SK-N-SH (cell line): Measurements from ENCODE around the gene CFAP299. TPM values are rescaled to one million over a fixed set of nuclear protein-coding genes. Genes with fewer than 3 reads are reported as not detected.
A peak's percentile ranks its signal among the peaks of the same experiment; 100 is the strongest.

ENCODE experiments used
- CTCF ChIA-PET: fragments of 300-600, 350-600 bp; formaldehyde crosslinking; extraction: SDS; loops from one replicate; lab custom pipeline; 2021; lab: Yijun Ruan, JAX
- POLR2A ChIA-PET: fragments of 350-600 bp; sonication (Branson Sonifier 250); formaldehyde crosslinking; extraction: SDS; loops from one replicate; lab custom pipeline; 2020; ENCODE audit warnings: antibody characterized with exemption, inconsistent platforms; lab: Yijun Ruan, JAX
- DNase-seq: peaks from one replicate; pipeline ENCODE4 v3.0.0; 2012
- H2AFZ ChIP-seq: fragments of 200-600 bp; sonication (generic); 2 replicates; pipeline ENCODE4 v1.8.1; 2016; ENCODE audit warnings: antibody characterized with exemption, mild to moderate bottlenecking, low read depth
- H3F3A ChIP-seq: fragments of 200-600 bp; sonication (generic); replicated peaks from 2 replicates; pipeline ENCODE3; 2016; ENCODE audit warnings: antibody characterized with exemption, mild to moderate bottlenecking; ENCODE audit not compliant: insufficient read depth
- H3K27ac ChIP-seq, 2 experiments: fragments of 200-500 bp in 1 of 2; fragments of 200-600 bp in 1 of 2; sonication (Bioruptor generic) in 1 of 2; sonication (generic), shearing (Covaris generic) in 1 of 2; 2 replicates each; pipeline versions ENCODE4 v1.5.1 to v1.6.1; 2014 to 2016; ENCODE audit warnings: low read depth in 2 of 2, inconsistent platforms in 1 of 2, low read length in 1 of 2, mild to moderate bottlenecking in 1 of 2, mixed read lengths in 1 of 2
- H3K27me3 ChIP-seq: fragments of 200-600 bp; sonication (generic), shearing (Covaris generic); 2 replicates; pipeline ENCODE4 v1.6.1; 2016; ENCODE audit warnings: mixed run types; ENCODE audit not compliant: insufficient read depth
- H3K36me3 ChIP-seq, 2 experiments: fragments of 200-500 bp in 1 of 2; fragments of 200-600 bp in 1 of 2; sonication (Bioruptor generic) in 1 of 2; sonication (generic) in 1 of 2; replicated peaks in 1 of 2; 2 replicates each; pipeline versions ENCODE3 to v1.5.1; 2014 to 2016; ENCODE audit warnings: low read length in 1 of 2, mild to moderate bottlenecking in 1 of 2; ENCODE audit not compliant: insufficient read depth in 2 of 2, control insufficient read depth in 1 of 2
- H3K4me1 ChIP-seq, 2 experiments: fragments of 200-500 bp in 1 of 2; fragments of 200-600 bp in 1 of 2; sonication (Bioruptor generic) in 1 of 2; sonication (generic), shearing (Covaris generic) in 1 of 2; 2 replicates each; pipeline versions ENCODE4 v1.5.1 to v1.6.1; 2014 to 2016; ENCODE audit warnings: low read depth in 1 of 2, low read length in 1 of 2, mixed run types in 1 of 2; ENCODE audit not compliant: insufficient read depth in 2 of 2, control insufficient read depth in 1 of 2
- H3K4me2 ChIP-seq: fragments of 200-600 bp; sonication (generic), shearing (Covaris generic); 2 replicates; pipeline ENCODE4 v1.6.1; 2017; ENCODE audit warnings: mixed run types
- H3K4me3 ChIP-seq, 2 experiments: fragments of 200-500 bp in 1 of 2; fragments of 200-600 bp in 1 of 2; sonication (Bioruptor generic) in 1 of 2; sonication (generic), shearing (Covaris generic) in 1 of 2; 2 replicates each; pipeline versions ENCODE4 v1.5.1 to v1.8.1; 2014 to 2016; ENCODE audit warnings: low read depth in 2 of 2, inconsistent platforms in 1 of 2, low read length in 1 of 2, mild to moderate bottlenecking in 1 of 2, mixed read lengths in 1 of 2, moderate library complexity in 1 of 2
- H3K79me2 ChIP-seq: fragments of 200-600 bp; sonication (generic); 2 replicates; pipeline ENCODE4 v1.8.1; 2017; ENCODE audit warnings: mild to moderate bottlenecking; ENCODE audit not compliant: insufficient read depth
- H3K9ac ChIP-seq: fragments of 200-600 bp; sonication (generic); 2 replicates; pipeline ENCODE4 v1.6.1; 2017; ENCODE audit warnings: mixed run types
- H3K9me2 ChIP-seq: fragments of 200-600 bp; sonication (generic); 2 replicates; pipeline ENCODE4 v1.6.1; 2017; ENCODE audit warnings: mixed run types
- H3K9me3 ChIP-seq: fragments of 200-600 bp; sonication (generic); 2 replicates; pipeline ENCODE4 v1.6.1; 2017; ENCODE audit warnings: mixed run types, mild to moderate bottlenecking, moderate library complexity
- H4K20me1 ChIP-seq: fragments of 200-600 bp; sonication (generic); 2 replicates; pipeline ENCODE4 v1.6.1; 2017; ENCODE audit warnings: mild to moderate bottlenecking, mixed run types; ENCODE audit not compliant: insufficient read depth
- FOSL2 ChIP-seq: IDR thresholded peaks from 2 replicates; pipeline ENCODE4 v1.4.0; 2012; ENCODE audit warnings: low read depth, mild to moderate bottlenecking, moderate library complexity, borderline replicate concordance
- JUND ChIP-seq: IDR thresholded peaks from 2 replicates; pipeline ENCODE4 v1.4.0; 2012
- MAX ChIP-seq: IDR thresholded peaks from 2 replicates; pipeline ENCODE4 v1.4.0; 2012; ENCODE audit warnings: low read depth
- NFIC ChIP-seq: IDR thresholded peaks from 2 replicates; pipeline ENCODE4 v1.4.0; 2012; ENCODE audit warnings: borderline replicate concordance
- PBX3 ChIP-seq: IDR thresholded peaks from 2 replicates; pipeline ENCODE4; 2012
- RXRA ChIP-seq: IDR thresholded peaks from 2 replicates; pipeline ENCODE4 v1.4.0; 2012; ENCODE audit warnings: low read depth, mild to moderate bottlenecking, borderline replicate concordance
- SIN3A ChIP-seq: IDR thresholded peaks from 2 replicates; pipeline ENCODE4 v1.6.1; 2012; ENCODE audit warnings: low read depth, mild to moderate bottlenecking, low read length, moderate library complexity, borderline replicate concordance
- TCF12 ChIP-seq: IDR thresholded peaks from 2 replicates; pipeline ENCODE4 v1.4.0; 2012
- WGBS: methylation state at CpG from one replicate; pipeline ENCODE4 v1.1.6; 2017; ENCODE audit warnings: low lambda C conversion rate; 5-methylcytosine and 5-hydroxymethylcytosine counted together
- polyA plus RNA-seq, 3 experiments: library from polyadenylated mRNA; depleted of rRNA; stranded (reverse); fragments of >200 nt; gene quantifications; 2 replicates each; pipeline ENCODE4 v1.2.3, GENCODE V29; 2012
- TF ChIP-seq, protein P1 (sequence below): IDR thresholded peaks from 2 replicates; pipeline ENCODE4 v1.6.1; 2012; ENCODE audit warnings: mild to moderate bottlenecking, low read depth, low read length, moderate library complexity
- TF ChIP-seq, protein P2 (sequence below): fragments of 200-600 bp; sonication (generic); IDR thresholded peaks from 2 replicates; pipeline ENCODE4 v1.6.1; 2017; ENCODE audit warnings: antibody characterized with exemption, mild to moderate bottlenecking, moderate library complexity

CFAP299 gene
- polyA plus RNA-seq, 1 of the 3 experiments (the other 2 are of a cell fraction), result 1.2 TPM

DNA sequence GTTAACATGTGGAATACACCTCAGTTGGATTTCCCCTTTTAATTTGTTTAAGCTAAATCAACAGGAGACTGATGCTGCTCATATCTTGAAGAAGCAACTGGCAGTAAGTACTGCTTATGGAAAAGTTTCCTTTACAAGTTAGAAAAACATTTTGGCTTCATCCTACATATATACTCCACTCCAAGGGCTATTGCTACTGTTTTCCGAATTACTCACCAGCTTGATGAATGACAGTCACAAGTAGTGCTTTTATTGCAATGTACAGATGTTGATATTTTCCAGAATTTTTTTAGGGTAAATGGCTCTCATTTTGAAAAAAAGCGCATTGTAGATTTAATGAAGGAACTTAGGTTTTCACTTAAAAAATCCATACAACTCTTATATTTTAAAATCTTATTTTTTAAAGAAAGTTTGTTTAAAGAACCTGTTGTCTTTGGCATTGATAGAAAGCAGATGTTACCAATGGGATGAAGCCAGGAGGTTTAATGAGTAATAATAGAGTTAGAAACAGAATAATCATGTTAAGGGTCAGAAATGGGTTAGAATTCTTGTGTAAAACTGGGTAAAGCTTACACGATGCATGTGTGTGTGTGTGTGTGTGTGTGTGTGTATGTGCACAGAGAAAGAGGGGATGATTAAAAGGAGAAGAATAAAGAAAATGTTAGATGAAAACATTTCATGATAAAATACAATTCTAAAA lies 272.9 kb downstream of the CFAP299 start:
- Histone ChIP-seq H4K20me1 (no peaks in the 10 kb centered on the region), H3K9me3 (no peaks in the 10 kb centered on the region), H3K27me3 (no peaks in the 10 kb centered on the region), H3K9me2 (no peaks in the 10 kb centered on the region), H2AFZ (no peak overlapping the region), H3F3A (peaks cover 11% of the 10 kb centered on the region), H3K4me2 (no peak overlapping the region), H3K9ac (no peak overlapping the region), H3K4me3 (no peak overlapping the region), H3K4me1 (no peaks in the 10 kb centered on the region; a peak in 2 of 4 replicates), H3K27ac (0 out of 4 replicates have a peak overlapping the region, but pooled peaks of 1 of the 2 experiments have one; percentile 12), H3K36me3 (no peaks in the 10 kb centered on the region), H3K79me2 (no peaks in the 10 kb centered on the region)
- DNase-seq, result no peak
- 12% methylated on average over 3 of the region's 3 CpGs for WGBS
- POLR2A ChIA-PET, result no interaction called here
- TF ChIP-seq NFIC, result peak; percentile 38; the same call in 1 of the 2 replicates
- TF ChIP-seq JUND, result no peak; the same call in 1 of the 2 replicates
- 0 out of 2 replicates have a peak, but pooled peaks have one; percentile 16 for TF ChIP-seq RXRA
- TF ChIP-seq TCF12, result peak; percentile 90
- TF ChIP-seq PBX3, result peak; percentile 71
- peak; percentile 2; the same call in 1 of the 2 replicates for TF ChIP-seq FOSL2
- CTCF ChIA-PET, result no interaction called here

GRCh38 chr4:80610199-80610598 lies 274.7 kb downstream of the CFAP299 start:
- Histone ChIP-seq H3K27ac (no peak overlapping the region), H3K4me2 (no peak overlapping the region), H3F3A (peaks cover 5% of the 10 kb centered on the region), H3K79me2 (no peaks in the 10 kb centered on the region), H3K36me3 (no peaks in the 10 kb centered on the region), H4K20me1 (no peaks in the 10 kb centered on the region), H3K4me1 (no peaks in the 10 kb centered on the region; a peak in 2 of 4 replicates), H3K4me3 (no peak overlapping the region)
- CTCF ChIA-PET, result no interaction called here
- TF ChIP-seq, protein P1, sequence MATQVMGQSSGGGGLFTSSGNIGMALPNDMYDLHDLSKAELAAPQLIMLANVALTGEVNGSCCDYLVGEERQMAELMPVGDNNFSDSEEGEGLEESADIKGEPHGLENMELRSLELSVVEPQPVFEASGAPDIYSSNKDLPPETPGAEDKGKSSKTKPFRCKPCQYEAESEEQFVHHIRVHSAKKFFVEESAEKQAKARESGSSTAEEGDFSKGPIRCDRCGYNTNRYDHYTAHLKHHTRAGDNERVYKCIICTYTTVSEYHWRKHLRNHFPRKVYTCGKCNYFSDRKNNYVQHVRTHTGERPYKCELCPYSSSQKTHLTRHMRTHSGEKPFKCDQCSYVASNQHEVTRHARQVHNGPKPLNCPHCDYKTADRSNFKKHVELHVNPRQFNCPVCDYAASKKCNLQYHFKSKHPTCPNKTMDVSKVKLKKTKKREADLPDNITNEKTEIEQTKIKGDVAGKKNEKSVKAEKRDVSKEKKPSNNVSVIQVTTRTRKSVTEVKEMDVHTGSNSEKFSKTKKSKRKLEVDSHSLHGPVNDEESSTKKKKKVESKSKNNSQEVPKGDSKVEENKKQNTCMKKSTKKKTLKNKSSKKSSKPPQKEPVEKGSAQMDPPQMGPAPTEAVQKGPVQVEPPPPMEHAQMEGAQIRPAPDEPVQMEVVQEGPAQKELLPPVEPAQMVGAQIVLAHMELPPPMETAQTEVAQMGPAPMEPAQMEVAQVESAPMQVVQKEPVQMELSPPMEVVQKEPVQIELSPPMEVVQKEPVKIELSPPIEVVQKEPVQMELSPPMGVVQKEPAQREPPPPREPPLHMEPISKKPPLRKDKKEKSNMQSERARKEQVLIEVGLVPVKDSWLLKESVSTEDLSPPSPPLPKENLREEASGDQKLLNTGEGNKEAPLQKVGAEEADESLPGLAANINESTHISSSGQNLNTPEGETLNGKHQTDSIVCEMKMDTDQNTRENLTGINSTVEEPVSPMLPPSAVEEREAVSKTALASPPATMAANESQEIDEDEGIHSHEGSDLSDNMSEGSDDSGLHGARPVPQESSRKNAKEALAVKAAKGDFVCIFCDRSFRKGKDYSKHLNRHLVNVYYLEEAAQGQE, result no peak
- TF ChIP-seq MAX, result no peak
- TF ChIP-seq, protein P2, sequence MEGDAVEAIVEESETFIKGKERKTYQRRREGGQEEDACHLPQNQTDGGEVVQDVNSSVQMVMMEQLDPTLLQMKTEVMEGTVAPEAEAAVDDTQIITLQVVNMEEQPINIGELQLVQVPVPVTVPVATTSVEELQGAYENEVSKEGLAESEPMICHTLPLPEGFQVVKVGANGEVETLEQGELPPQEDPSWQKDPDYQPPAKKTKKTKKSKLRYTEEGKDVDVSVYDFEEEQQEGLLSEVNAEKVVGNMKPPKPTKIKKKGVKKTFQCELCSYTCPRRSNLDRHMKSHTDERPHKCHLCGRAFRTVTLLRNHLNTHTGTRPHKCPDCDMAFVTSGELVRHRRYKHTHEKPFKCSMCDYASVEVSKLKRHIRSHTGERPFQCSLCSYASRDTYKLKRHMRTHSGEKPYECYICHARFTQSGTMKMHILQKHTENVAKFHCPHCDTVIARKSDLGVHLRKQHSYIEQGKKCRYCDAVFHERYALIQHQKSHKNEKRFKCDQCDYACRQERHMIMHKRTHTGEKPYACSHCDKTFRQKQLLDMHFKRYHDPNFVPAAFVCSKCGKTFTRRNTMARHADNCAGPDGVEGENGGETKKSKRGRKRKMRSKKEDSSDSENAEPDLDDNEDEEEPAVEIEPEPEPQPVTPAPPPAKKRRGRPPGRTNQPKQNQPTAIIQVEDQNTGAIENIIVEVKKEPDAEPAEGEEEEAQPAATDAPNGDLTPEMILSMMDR, result no peak
- TF ChIP-seq SIN3A, result no peak
- TF ChIP-seq, all 33 proteins: peak for 0
- Histone ChIP-seq H3K27me3 (no peaks in the 10 kb centered on the region), H2AFZ (no peak overlapping the region), H3K9ac (no peak overlapping the region), H3K9me2 (no peaks in the 10 kb centered on the region), H3K9me3 (no peaks in the 10 kb centered on the region)
- POLR2A ChIA-PET, result no interaction called here
- no peak for DNase-seq
- 77% methylated on average over 1 of the region's 1 CpG for WGBS
